A549 (cell line): Measurements from ENCODE around the gene CSE1L.

ENCODE experiments used
- EP300 ChIP-seq, 2 experiments: fragments of >200 bp; sonication (Bioruptor Twin); formaldehyde crosslinking; IDR thresholded peaks; 2 replicates in 1 of 2; 3 replicates in 1 of 2; pipeline ENCODE4 v1.6.1; 2016 to 2017
- ESRRA ChIP-seq: fragments of 150-350 bp; IDR thresholded peaks from 2 replicates; pipeline ENCODE4 v1.6.1; 2014; ENCODE audit warnings: mild to moderate bottlenecking, low read length, borderline replicate concordance
- JUN ChIP-seq, 2 experiments: fragments of >200 bp; sonication (Bioruptor Twin); formaldehyde crosslinking; IDR thresholded peaks; 2 replicates in 1 of 2; 3 replicates in 1 of 2; pipeline ENCODE4 v1.6.1; 2016 to 2017
- KDM5A ChIP-seq: fragments of 200-600 bp; sonication (generic); IDR thresholded peaks from 2 replicates; pipeline ENCODE4 v1.6.1; 2016; ENCODE audit warnings: antibody characterized with exemption, mild to moderate bottlenecking
- MYC ChIP-seq: IDR thresholded peaks from 2 replicates; pipeline ENCODE4 v1.6.1; 2012; ENCODE audit warnings: mild to moderate bottlenecking, inconsistent platforms, low read length, improper control_type of control experiment, borderline replicate concordance
- NR3C1 ChIP-seq: fragments of >200 bp; sonication (Bioruptor Twin); formaldehyde crosslinking; IDR thresholded peaks from 3 replicates; pipeline ENCODE4 v1.6.1; 2017
- POLR2A ChIP-seq: IDR thresholded peaks from 2 replicates; pipeline ENCODE4 v1.6.1; 2012; ENCODE audit warnings: mild to moderate bottlenecking, low read length
- POLR2AphosphoS2 ChIP-seq: conservative IDR thresholded peaks from 2 replicates; pipeline ENCODE4 v1.6.1; 2012; ENCODE audit warnings: low read length, improper control_type of control experiment, inconsistent platforms
- TF ChIP-seq, protein P1 (sequence below): fragments of >200 bp; sonication (Bioruptor Twin); formaldehyde crosslinking; IDR thresholded peaks from 3 replicates; pipeline ENCODE4 v1.5.1; 2016
- TF ChIP-seq, protein P2 (sequence below): fragments of 450-650 bp; IDR thresholded peaks from 2 replicates; pipeline ENCODE4 v1.6.1; 2014; ENCODE audit warnings: antibody characterized with exemption
- TF ChIP-seq, protein P3 (sequence below): fragments of 150-350 bp; IDR thresholded peaks from 2 replicates; pipeline ENCODE4 v1.6.1; 2014; ENCODE audit warnings: low read depth, mild to moderate bottlenecking, low read length
- TF ChIP-seq, protein P4 (sequence below): fragments of 250-450 bp; sonication (Bioruptor Pico); IDR thresholded peaks from 2 replicates; pipeline ENCODE4 v1.5.0; 2021; ENCODE audit warnings: mild to moderate bottlenecking, moderate library complexity, borderline replicate concordance

DNA sequence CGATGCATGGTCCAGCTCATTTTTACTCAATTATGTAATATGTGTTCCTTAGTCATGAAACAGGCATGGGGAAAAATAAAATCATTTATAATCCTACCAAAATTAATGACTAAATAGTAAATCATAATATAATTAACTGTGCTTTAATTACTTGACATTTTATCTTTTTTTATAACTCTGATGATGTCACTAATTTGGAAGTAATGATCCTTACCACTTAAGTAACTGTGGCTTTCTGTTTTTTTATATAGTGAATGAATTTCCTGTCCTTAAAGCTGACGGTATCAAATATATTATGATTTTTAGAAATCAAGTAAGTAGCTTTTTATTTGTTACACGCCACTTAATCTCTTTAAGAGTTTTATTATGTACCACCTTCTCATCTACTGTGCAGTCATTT is 32.2 kb downstream of the CSE1L start:
- TF ChIP-seq JUN (IDR thresholded peaks at IDR 0.05): no peak
- no peak for TF ChIP-seq EP300 (IDR thresholded peaks at IDR 0.05)
- no peak for TF ChIP-seq POLR2AphosphoS2
- TF ChIP-seq, protein P1, sequence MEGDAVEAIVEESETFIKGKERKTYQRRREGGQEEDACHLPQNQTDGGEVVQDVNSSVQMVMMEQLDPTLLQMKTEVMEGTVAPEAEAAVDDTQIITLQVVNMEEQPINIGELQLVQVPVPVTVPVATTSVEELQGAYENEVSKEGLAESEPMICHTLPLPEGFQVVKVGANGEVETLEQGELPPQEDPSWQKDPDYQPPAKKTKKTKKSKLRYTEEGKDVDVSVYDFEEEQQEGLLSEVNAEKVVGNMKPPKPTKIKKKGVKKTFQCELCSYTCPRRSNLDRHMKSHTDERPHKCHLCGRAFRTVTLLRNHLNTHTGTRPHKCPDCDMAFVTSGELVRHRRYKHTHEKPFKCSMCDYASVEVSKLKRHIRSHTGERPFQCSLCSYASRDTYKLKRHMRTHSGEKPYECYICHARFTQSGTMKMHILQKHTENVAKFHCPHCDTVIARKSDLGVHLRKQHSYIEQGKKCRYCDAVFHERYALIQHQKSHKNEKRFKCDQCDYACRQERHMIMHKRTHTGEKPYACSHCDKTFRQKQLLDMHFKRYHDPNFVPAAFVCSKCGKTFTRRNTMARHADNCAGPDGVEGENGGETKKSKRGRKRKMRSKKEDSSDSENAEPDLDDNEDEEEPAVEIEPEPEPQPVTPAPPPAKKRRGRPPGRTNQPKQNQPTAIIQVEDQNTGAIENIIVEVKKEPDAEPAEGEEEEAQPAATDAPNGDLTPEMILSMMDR: no peak
- no peak for TF ChIP-seq KDM5A
- TF ChIP-seq POLR2A: no peak
- TF ChIP-seq, protein P2, sequence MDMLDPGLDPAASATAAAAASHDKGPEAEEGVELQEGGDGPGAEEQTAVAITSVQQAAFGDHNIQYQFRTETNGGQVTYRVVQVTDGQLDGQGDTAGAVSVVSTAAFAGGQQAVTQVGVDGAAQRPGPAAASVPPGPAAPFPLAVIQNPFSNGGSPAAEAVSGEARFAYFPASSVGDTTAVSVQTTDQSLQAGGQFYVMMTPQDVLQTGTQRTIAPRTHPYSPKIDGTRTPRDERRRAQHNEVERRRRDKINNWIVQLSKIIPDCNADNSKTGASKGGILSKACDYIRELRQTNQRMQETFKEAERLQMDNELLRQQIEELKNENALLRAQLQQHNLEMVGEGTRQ: no peak
- TF ChIP-seq, protein P3, sequence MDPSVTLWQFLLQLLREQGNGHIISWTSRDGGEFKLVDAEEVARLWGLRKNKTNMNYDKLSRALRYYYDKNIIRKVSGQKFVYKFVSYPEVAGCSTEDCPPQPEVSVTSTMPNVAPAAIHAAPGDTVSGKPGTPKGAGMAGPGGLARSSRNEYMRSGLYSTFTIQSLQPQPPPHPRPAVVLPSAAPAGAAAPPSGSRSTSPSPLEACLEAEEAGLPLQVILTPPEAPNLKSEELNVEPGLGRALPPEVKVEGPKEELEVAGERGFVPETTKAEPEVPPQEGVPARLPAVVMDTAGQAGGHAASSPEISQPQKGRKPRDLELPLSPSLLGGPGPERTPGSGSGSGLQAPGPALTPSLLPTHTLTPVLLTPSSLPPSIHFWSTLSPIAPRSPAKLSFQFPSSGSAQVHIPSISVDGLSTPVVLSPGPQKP: no peak
- no peak for TF ChIP-seq NR3C1
- TF ChIP-seq ESRRA: no peak
- no peak for TF ChIP-seq MYC
- TF ChIP-seq, protein P4, sequence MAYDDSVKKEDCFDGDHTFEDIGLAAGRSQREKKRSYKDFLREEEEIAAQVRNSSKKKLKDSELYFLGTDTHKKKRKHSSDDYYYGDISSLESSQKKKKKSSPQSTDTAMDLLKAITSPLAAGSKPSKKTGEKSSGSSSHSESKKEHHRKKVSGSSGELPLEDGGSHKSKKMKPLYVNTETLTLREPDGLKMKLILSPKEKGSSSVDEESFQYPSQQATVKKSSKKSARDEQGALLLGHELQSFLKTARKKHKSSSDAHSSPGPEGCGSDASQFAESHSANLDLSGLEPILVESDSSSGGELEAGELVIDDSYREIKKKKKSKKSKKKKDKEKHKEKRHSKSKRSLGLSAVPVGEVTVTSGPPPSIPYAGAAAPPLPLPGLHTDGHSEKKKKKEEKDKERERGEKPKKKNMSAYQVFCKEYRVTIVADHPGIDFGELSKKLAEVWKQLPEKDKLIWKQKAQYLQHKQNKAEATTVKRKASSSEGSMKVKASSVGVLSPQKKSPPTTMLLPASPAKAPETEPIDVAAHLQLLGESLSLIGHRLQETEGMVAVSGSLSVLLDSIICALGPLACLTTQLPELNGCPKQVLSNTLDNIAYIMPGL (CRISPR knock-in tag): no peak
